A549 (cell line): Measurements from ENCODE around the gene CD96.

Experiments used
- CHD2 ChIP-seq: fragments of 150-350 bp; IDR thresholded peaks from 2 replicates; pipeline ENCODE4 v1.6.1; 2014; ENCODE audit warnings: low read length; ENCODE audit not compliant: partially characterized antibody
- POLR2A ChIP-seq: IDR thresholded peaks from 2 replicates; pipeline ENCODE4 v1.6.1; 2012; ENCODE audit warnings: mild to moderate bottlenecking, low read length
- SMC3 ChIP-seq: fragments of >200 bp; sonication (Bioruptor Twin); formaldehyde crosslinking; IDR thresholded peaks from 3 replicates; pipeline ENCODE4 v1.6.1; 2018; ENCODE audit warnings: inconsistent platforms
- ZFP36 ChIP-seq: fragments of 450-650 bp; IDR thresholded peaks from 2 replicates; pipeline ENCODE4 v1.6.1; 2014; ENCODE audit warnings: borderline replicate concordance; ENCODE audit not compliant: partially characterized antibody
- TF ChIP-seq, protein P1 (sequence below): fragments of >200 bp; sonication (Bioruptor Twin); formaldehyde crosslinking; IDR thresholded peaks from 3 replicates; pipeline ENCODE4 v1.5.1; 2016

DNA sequence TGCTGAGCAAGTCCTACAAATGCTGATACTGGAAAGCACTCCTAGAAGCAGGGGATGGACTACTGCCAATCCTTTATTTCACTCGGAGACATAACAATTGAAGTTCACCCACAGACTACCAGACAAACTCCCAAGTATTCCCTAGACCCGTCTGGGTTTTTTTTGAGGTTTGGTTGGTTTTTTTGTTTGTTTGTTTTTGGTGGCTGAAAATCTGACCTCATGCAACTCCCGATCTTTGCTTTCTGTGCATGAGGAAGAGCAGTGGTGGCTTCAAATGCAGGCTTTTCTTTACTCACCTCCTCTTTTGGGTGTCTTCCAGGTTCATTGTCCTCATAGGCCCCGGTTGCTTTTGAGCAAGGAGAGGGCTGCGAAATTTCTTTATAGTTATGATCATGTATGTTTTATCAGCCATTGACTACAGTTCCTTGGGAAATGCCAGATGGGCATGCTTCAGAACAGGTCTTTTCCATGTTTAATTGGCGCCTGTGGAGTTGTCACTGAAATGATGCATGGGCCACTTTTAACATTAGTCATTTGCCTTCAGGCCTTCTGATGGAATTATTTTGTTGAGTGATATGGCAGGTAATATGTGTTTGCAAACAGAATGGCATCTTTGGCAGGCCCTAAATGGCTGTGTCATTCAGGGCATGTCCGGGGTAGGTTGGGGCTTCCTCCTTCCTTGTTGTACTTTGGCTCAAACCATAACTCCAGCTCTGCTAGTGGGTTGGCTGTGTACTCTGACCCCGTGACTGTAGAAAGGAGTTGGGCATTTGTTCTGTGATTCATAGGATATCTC lies 134.4 kb downstream of the CD96 start:
- no peak for TF ChIP-seq ZFP36
- TF ChIP-seq, protein P1, sequence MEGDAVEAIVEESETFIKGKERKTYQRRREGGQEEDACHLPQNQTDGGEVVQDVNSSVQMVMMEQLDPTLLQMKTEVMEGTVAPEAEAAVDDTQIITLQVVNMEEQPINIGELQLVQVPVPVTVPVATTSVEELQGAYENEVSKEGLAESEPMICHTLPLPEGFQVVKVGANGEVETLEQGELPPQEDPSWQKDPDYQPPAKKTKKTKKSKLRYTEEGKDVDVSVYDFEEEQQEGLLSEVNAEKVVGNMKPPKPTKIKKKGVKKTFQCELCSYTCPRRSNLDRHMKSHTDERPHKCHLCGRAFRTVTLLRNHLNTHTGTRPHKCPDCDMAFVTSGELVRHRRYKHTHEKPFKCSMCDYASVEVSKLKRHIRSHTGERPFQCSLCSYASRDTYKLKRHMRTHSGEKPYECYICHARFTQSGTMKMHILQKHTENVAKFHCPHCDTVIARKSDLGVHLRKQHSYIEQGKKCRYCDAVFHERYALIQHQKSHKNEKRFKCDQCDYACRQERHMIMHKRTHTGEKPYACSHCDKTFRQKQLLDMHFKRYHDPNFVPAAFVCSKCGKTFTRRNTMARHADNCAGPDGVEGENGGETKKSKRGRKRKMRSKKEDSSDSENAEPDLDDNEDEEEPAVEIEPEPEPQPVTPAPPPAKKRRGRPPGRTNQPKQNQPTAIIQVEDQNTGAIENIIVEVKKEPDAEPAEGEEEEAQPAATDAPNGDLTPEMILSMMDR, result no peak
- TF ChIP-seq CHD2, result no peak
- no peak for TF ChIP-seq POLR2A
- TF ChIP-seq SMC3, result no peak
